Coronary artery (tissue), 2 donors: ENCODE data around the gene MAPK4.

Source experiments
- DNase-seq: peaks from one replicate; pipeline ENCODE4 v3.0.0-alpha.2; 2017; ENCODE audit warnings: low spot score
- H3K27ac ChIP-seq, 2 donors: fragments of 200-600 bp; sonication (generic); one replicate each; pipeline ENCODE4 v1.5.1; 2016 to 2019
- H3K4me3 ChIP-seq: fragments of 200-600 bp; sonication (generic); 2 replicates; pipeline ENCODE4 v1.5.1; 2016; ENCODE audit warnings: mild to moderate bottlenecking, moderate library complexity
- TF ChIP-seq, protein P1 (sequence below): fragments of 200-600 bp; sonication (generic); IDR thresholded peaks from one replicate; pipeline ENCODE4 v1.5.1; 2019; ENCODE audit warnings: antibody characterized with exemption

The MAPK4 gene

DNA sequence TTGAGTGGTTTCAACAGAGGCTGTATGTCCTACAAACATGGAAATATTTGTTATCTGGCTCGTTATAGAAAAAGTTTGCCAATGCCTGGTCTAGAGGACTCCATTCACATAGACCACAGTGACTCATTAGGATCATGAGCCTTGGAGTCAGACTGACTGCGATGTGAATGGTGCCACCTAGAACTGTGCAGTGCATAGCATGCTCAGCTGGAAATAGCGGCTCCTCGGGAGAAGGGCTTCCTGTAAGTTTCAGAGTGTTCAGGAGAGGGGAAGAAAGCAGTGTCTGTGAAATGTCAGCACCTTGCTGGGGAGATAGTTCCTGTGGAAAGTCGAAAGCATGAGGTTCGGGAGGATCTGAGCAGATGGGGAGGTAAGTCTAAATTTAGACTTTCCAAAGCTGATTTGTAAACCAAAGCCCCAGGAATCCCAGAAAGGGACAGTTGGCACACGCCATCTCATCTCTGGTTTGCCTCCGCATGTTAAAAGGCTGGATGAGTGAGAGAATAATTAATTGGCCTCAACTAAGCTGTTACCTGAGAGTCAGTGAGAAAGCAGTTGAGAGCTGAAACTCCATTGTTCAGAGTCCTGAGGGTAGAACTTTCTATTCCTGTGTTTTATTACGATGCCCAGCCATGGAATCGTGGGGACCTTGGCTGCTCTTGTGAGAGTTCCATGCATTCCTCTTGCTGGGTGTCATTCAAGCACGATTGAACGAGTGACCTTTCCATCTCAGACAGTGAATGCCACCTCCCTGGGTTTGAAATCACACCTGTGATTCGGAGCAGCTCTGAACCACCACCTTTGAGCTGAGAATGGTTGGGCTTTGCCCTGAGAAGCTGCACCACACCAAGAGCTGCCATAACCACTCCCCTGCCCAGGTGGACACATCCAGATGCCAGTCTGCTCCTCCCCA is 99.5 kb downstream of the MAPK4 start:
- Histone ChIP-seq H3K27ac (peak overlapping the region in 1 of 2 donors; percentile 60), H3K4me3 (peak overlapping the region; percentile 26)
- peak; percentile 74 for DNase-seq
- TF ChIP-seq, protein P1, sequence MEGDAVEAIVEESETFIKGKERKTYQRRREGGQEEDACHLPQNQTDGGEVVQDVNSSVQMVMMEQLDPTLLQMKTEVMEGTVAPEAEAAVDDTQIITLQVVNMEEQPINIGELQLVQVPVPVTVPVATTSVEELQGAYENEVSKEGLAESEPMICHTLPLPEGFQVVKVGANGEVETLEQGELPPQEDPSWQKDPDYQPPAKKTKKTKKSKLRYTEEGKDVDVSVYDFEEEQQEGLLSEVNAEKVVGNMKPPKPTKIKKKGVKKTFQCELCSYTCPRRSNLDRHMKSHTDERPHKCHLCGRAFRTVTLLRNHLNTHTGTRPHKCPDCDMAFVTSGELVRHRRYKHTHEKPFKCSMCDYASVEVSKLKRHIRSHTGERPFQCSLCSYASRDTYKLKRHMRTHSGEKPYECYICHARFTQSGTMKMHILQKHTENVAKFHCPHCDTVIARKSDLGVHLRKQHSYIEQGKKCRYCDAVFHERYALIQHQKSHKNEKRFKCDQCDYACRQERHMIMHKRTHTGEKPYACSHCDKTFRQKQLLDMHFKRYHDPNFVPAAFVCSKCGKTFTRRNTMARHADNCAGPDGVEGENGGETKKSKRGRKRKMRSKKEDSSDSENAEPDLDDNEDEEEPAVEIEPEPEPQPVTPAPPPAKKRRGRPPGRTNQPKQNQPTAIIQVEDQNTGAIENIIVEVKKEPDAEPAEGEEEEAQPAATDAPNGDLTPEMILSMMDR = no peak

DNA sequence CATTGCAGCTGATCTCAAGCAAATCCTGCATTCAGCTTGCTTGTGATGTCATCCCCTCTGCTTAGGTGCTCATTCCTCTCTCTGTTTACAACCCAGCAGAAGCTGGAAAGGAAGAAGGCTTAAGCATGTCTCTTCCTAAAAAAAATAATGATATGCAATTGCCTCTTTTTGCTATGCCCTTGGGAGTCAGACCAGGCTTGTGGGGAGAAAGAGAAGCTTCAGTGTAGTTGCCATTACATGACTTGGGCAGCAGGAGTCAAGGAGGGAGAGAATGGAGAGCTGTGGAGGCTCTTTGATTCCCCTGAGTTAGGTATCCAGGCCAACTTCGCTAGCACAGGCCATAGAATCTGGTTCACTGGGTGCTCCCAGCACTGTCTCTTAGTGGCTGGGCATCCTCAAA is 101.1 kb downstream of the MAPK4 start:
- TF ChIP-seq, protein P1 = no peak
- peak; percentile 4 for DNase-seq
- H3K27ac ChIP-seq = no peak overlapping the region
- H3K4me3 ChIP-seq = no peak overlapping the region

DNA sequence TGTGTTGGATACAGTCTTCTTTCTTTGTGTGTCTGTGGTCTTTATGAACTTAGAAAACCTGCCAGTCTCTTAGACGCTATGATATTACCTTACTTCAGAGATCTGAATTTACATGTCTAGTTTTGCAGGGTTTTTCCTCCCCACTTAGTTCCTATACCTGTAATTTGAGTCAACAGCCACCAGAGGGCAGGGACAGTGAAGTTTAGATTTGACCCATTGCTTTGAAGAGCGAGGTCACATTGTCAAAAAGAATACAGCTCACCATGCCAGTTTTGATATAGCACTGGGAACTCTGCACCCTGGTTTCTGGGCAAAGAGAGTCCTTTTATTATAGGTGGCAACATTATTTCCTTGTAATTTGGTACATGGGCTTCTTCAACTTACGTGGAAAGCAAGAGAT is 102.3 kb downstream of the MAPK4 start:
- Histone ChIP-seq H3K27ac (no peak overlapping the region), H3K4me3 (no peak overlapping the region)
- DNase-seq = no peak
- TF ChIP-seq, protein P1 = no peak

DNA sequence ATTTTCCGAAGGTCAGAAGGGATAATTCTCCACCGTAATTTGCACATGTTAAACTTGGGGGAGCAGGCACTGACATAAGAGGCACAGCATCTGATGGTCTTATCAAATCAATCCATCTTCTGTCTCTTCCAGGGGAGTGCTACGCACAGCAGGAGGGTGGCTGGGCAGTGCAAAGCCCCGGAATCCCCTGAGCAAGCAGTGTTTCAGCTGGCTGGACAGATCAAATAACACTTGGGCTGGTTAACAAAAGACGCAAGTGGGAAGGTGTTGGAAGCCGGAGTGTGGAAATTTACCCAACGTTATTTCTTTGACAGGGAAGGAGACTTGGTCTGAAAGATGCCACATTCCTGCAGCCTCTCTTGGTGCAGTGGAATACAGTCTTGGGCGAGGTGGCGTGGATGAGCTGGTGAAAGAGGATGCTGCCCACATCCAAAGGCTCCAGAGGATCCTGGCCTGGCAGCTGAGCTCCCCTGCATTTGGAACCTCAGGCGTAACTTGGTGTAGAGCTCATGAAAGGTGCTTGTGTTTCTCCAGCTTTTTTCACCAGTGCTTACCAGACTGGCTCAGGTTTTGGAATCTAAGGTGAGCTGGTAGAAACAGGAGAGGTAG is 103.0 kb downstream of the MAPK4 start:
- H3K4me3 ChIP-seq = no peak overlapping the region
- TF ChIP-seq, protein P1 = no peak
- H3K27ac ChIP-seq = no peak overlapping the region
- peak; percentile 40 for DNase-seq

DNA sequence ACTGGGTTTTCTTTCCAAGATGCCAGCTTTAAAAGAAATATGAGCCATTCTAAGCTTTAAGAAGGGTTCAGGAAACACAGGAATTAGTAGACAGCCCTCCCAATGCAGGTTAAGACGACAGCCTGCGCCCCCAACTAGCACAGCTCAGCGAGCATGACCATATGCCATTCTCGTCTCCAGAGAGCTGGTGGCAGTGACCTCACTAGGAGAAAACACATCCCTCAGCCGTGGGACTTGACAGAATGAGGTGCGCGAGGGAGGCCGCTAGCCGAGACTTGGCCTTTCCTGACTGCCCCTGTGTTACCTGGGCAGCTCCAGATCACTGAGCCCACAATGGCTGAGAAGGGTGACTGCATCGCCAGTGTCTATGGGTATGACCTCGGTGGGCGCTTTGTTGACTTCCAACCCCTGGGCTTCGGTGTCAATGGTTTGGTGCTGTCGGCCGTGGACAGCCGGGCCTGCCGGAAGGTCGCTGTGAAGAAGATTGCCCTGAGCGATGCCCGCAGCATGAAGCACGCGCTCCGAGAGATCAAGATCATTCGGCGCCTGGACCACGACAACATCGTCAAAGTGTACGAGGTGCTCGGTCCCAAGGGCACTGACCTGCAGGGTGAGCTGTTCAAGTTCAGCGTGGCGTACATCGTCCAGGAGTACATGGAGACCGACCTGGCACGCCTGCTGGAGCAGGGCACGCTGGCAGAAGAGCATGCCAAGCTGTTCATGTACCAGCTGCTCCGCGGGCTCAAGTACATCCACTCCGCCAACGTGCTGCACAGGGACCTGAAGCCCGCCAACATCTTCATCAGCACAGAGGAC is 103.9 kb downstream of the MAPK4 start:
- TF ChIP-seq, protein P1 = no peak
- Histone ChIP-seq H3K4me3 (no peak overlapping the region), H3K27ac (no peak overlapping the region)
- DNase-seq = peak; percentile 53

DNA sequence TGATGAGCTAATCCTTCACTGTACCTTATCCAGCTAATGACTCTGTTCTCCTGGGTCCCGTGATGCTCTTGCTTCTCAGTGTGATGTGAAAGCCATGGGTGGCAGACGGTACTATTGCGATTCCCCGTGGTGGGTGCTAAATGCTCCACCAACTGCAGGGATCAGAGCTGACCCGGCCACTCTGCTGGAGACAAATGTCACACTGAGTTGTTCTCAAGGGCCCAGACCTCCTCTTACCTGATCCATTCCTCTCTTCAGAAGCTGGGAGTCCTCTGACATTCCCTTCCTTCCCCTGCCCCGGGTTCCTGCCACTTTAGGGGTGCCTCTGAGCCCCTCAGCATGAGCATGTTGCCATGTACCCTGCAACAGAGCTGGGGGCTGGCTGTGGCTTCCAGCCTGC is 105.1 kb downstream of the MAPK4 start:
- DNase-seq = no peak
- H3K4me3 ChIP-seq = no peak overlapping the region
- TF ChIP-seq, protein P1 = no peak
- H3K27ac ChIP-seq = peak overlapping the region in 1 of 2 donors; percentile 13
